ENCODE measurements around the gene SDHC.

DNA sequence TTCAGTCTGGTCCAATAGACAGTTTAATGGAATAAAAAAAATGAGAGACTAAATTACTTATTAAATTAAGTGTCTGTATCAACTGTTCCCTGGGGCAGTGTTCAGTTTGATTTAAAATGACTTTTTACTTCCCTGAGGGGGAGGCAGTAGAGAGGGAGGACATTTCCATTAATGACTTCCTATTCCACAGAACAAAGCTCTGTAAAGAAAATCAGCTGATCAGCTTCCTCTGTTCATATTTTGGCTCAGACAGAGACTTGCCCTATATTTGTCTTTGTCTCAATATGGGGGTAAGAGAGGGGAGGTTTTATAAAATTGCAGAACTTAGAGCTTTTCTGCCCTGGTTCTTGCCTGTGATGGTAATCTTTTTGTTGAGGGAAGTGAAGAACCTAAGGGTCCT lies 45.1 kb downstream of the SDHC start:
- TF ChIP-seq PPARA (CRISPR knock-in tag; IDR thresholded peaks at IDR 0.05; ENCODE audit: borderline replicate concordance), result no peak
- TF ChIP-seq, protein P1, sequence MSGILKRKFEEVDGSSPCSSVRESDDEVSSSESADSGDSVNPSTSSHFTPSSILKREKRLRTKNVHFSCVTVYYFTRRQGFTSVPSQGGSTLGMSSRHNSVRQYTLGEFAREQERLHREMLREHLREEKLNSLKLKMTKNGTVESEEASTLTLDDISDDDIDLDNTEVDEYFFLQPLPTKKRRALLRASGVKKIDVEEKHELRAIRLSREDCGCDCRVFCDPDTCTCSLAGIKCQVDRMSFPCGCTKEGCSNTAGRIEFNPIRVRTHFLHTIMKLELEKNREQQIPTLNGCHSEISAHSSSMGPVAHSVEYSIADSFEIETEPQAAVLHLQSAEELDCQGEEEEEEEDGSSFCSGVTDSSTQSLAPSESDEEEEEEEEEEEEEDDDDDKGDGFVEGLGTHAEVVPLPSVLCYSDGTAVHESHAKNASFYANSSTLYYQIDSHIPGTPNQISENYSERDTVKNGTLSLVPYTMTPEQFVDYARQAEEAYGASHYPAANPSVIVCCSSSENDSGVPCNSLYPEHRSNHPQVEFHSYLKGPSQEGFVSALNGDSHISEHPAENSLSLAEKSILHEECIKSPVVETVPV (CRISPR knock-in tag; IDR thresholded peaks at IDR 0.05), result no peak
- no peak for TF ChIP-seq ZFP3 (CRISPR knock-in tag; IDR thresholded peaks at IDR 0.05)

All from SK-N-SH treated with all-trans-retinoic acid at 6 μM for 48 hours (cell line).